ENCODE results near the gene ZC3HAV1. TPM values are rescaled to one million over a fixed set of nuclear protein-coding genes. Genes with fewer than 3 reads are reported as not detected.

ZC3HAV1 gene
- total and polyA plus RNA-seq, 9 of the 15 experiments (the other 6 are each of a cell fraction or from before 2014, with no cell fraction given), result 11.9 to 40.5 (median 23.9) TPM

DNA sequence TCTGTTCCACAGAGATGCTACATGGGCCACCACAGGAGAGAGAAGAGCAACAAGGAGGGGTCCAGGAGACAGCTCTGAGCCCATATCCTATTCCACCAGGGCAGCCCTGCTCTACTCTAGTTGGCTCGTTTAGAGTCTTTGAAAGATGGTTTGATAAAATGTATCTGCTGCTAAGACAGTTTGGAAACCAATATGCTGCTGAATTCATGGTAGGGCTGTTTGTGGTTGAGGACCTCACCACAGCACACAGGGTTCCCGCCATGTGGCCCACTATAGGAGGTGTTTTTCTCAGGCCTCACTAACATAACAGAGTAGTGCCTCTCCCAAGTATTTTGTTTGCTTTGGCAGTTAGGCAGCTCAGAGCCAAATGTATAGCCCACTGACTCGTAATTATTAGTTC, 37.8 kb downstream of the ZC3HAV1 start:
- no peaks in the 10 kb centered on the region for H3K9me1 ChIP-seq (ENCODE audit: control insufficient read depth, insufficient read depth, low read length)
- no peak overlapping the region for H2AFZ ChIP-seq (ENCODE audit: low read depth, low read length)
- H3K9ac ChIP-seq (ENCODE audit: insufficient read depth in 1 of 2, low read depth in 2 of 2, low read length in 2 of 2), result no peak overlapping the region
- no peak for DNase-seq (ENCODE audit: extremely low read depth in 1 of 4, low spot score in 3 of 4)
- FAIRE-seq, result no peak
- TF ChIP-seq CBX8 (IDR thresholded peaks at IDR 0.05; ENCODE audit: borderline replicate concordance, extremely low read depth, low read depth, low read length, poor library complexity, severe bottlenecking) (no peak), FOXA3 (CRISPR knock-in tag; conservative IDR thresholded peaks at IDR 0.05 in 1 of 2, IDR thresholded peaks at IDR 0.05 in 1 of 2) (0 out of 4 replicates have a peak, but pooled peaks of 1 of the 2 experiments have one; percentile 12)
- no peaks in the 10 kb centered on the region for H3K9me3 ChIP-seq (replicated peaks; ENCODE audit: control insufficient read depth, insufficient read depth, low read depth, low read length)
- H3K79me2 ChIP-seq (ENCODE audit: control insufficient read depth, insufficient read depth, low read length), result no peaks in the 10 kb centered on the region
- in situ Hi-C loops (cut with MboI), result no loop called here
- no TSS peak for BruUV-seq (replicated peaks)
- 79% methylated on average over 3 of the region's 3 CpGs for WGBS (ENCODE audit: insufficient coverage, low coverage, missing lambda C conversion rate)
- POLR2A ChIA-PET, result interaction anchor here (0.6 to 1.1 kb wide), 4 partner anchors 11 to 1154 kb away, joined by 3 read pairs; no protein-coding TSS in a partner anchor
- CTCF ChIA-PET (ENCODE audit: low intra/inter-chr PET ratio), result no interaction called here
- peaks cover 0 to 3% of the 10 kb centered on the region in 2 experiments; a peak in 2 of 5 replicates for H3K4me1 ChIP-seq (replicated peaks in 1 of 2; ENCODE audit: control insufficient read depth in 2 of 2, insufficient read depth in 2 of 2, low read length in 2 of 2)
- ATAC-seq, result no peak
- no peak overlapping the region for H3K27ac ChIP-seq (ENCODE audit: extremely low read depth, low read depth, low read length)
- no peak overlapping the region for H3K4me2 ChIP-seq (ENCODE audit: insufficient read depth, low read length)
- H3K4me3 ChIP-seq, result no peak overlapping the region
- H3K27me3 ChIP-seq (ENCODE audit: control insufficient read depth in 2 of 2, insufficient read depth in 2 of 2, low read length in 2 of 2), result no peaks in the 10 kb centered on the region
- 0 out of 2 replicates have a peak, but pooled peaks cover 8% of the 10 kb centered on the region for H4K20me1 ChIP-seq (replicated peaks; ENCODE audit: control insufficient read depth, insufficient read depth, low read length)
- H3K36me3 ChIP-seq (ENCODE audit: control insufficient read depth, insufficient read depth, low read length), result peaks cover 86% of the 10 kb centered on the region
- intact Hi-C loops (cut with micrococcal nuclease), result no loop called here

DNA sequence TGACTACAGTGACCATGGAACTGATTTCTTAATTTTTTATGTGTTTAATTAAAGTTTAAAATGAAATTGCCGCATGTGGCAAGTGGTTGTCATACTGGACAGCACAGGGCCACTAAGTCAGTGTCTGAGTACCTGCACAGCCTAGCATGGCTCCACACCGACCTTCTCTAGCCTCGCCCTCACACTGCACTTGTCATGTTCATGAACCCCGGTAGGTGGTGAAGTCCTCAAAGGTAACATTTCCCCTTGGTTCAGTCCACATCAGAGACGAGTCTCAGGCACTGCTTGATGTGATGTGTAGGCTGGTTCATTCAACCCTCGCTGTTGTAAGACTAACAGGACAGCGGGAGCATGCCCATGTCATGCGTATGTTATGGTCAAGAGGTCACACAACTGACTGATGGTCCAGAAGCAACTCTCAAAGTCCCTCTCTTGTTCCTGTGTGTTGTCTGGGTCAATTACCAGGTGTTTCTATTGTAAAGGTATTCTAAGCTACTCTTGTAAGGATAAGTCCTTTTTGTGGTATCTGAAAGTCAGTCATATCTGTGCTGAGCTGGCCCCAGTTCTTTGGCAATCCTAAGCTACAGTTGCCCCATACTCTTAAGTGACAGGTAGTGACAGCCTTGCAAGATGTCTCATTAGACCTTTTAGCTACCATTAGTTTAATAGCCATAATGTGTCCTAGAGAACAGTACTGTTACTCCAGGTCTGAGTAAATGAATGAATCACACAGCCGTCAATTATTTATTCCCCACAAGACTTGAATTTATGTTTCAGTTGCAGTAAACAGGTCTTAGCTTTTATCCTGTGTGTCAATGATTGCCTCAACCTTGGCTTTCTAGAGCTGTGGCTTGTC, 40.7 kb downstream of the ZC3HAV1 start:
- Histone ChIP-seq H3K79me2 (ENCODE audit: control insufficient read depth, insufficient read depth, low read length) (no peaks in the 10 kb centered on the region), H2AFZ (ENCODE audit: low read depth, low read length) (no peak overlapping the region), H3K36me3 (ENCODE audit: control insufficient read depth, insufficient read depth, low read length) (peaks cover 87% of the 10 kb centered on the region), H3K4me1 (replicated peaks in 1 of 2; ENCODE audit: control insufficient read depth in 2 of 2, insufficient read depth in 2 of 2, low read length in 2 of 2) (no peaks in the 10 kb centered on the region), H4K20me1 (replicated peaks; ENCODE audit: control insufficient read depth, insufficient read depth, low read length) (no peaks in the 10 kb centered on the region), H3K27me3 (ENCODE audit: control insufficient read depth in 2 of 2, insufficient read depth in 2 of 2, low read length in 2 of 2) (no peaks in the 10 kb centered on the region), H3K9me1 (ENCODE audit: control insufficient read depth, insufficient read depth, low read length) (no peaks in the 10 kb centered on the region), H3K9me3 (replicated peaks; ENCODE audit: control insufficient read depth, insufficient read depth, low read depth, low read length) (no peaks in the 10 kb centered on the region), H3K4me3 (no peak overlapping the region), H3K27ac (ENCODE audit: extremely low read depth, low read depth, low read length) (no peak overlapping the region), H3K4me2 (ENCODE audit: insufficient read depth, low read length) (no peak overlapping the region), H3K9ac (ENCODE audit: insufficient read depth in 1 of 2, low read depth in 2 of 2, low read length in 2 of 2) (peak overlapping the region in 1 of 2 experiments; percentile 8; a peak in 1 of 4 replicates)
- ChIA-PET POLR2A (interaction anchor here (0.9 to 1.8 kb wide), 6 partner anchors 9 to 36 kb away, joined by 3 to 6 read pairs (median 4); no protein-coding TSS in a partner anchor), CTCF (ENCODE audit: low intra/inter-chr PET ratio) (no interaction called here)
- intact Hi-C loops (cut with micrococcal nuclease) (no loop called here), in situ Hi-C loops (cut with MboI) (no loop called here)
- TF ChIP-seq EP400 (IDR thresholded peaks at IDR 0.05) (no peak), CEBPG (CRISPR knock-in tag; IDR thresholded peaks at IDR 0.05) (peak; percentile 6; the same call in 1 of the 2 replicates), CEBPG (tag; conservative IDR thresholded peaks at IDR 0.05 in 1 of 2, IDR thresholded peaks at IDR 0.05 in 1 of 2) (0 out of 4 replicates have a peak, but pooled peaks of 1 of the 2 experiments have one; percentile 10), CEBPB (tag; IDR thresholded peaks at IDR 0.05) (peak; percentile 61), NR2F6 (CRISPR knock-in tag; IDR thresholded peaks at IDR 0.05) (0 out of 2 replicates have a peak, but pooled peaks have one; percentile 66)
- no peak for FAIRE-seq
- ATAC-seq, result peak; percentile 56
- DNase-seq (ENCODE audit: extremely low read depth in 1 of 4, low spot score in 3 of 4), result no peak
- 89% methylated on average over 9 of the region's 9 CpGs for WGBS (ENCODE audit: insufficient coverage, low coverage, missing lambda C conversion rate)
- no TSS peak for BruUV-seq (replicated peaks)

All from K562 (cell line).